ENCODE measurements around the gene CORO7.

- no peak for TF ChIP-seq CTCF (conservative IDR thresholded peaks at IDR 0.05)
- TF ChIP-seq ZFX (IDR thresholded peaks at IDR 0.05) = no peak
These were observed 46.2 kb downstream of the CORO7 start for GRCh38 chr16:4370151-4370550.
